Right hindlimb (tissue), 1 donor: ENCODE measurements around the gene CYLD.

Experiments
- DNase-seq: peaks from one replicate; pipeline ENCODE4 v3.0.0-alpha.2; 2018

Gene CYLD

DNA sequence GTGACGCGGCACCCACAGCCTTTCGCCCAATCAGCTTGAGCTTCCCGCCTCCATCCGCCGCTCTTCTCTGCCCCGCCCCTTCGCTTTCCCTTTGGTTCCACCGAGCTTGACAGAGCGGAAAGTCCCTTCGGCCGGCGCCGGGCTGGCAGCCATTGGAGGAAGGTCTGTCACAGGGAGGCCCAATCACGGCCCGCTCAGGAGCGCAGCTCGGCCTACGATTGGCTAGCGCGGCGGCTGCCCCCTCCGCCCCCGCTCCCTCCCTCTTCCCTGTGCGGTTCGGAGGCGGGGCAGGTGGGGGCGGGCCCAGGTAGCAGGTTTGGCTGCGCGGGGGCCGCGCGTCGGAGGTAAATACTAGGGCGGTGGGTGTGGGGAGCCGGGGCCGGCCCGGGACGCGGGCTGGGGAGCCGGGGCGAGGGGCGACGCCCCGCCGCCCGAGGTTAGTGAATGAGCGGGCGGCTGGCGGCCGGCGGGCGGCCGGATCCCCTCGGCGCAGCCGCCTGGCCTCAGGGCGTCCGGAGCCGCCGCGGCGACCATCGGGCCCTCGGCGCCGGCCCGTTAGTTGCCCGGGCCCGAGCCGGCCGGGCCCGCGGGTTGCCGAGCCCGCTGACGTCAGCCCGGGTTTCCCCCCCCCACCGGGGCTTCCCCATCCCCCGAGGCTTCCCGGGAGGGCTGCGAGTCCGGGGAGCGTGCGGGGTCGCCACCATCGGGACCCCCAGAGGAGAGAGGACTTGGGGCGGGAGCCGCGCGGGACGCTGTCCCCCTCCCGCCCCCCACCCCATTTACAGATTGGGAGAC is at the start of gene CYLD:
CYLD (plus strand) TSS at position 306 of the 795 bp plus-strand sequence. CDS start 7,613 bp downstream, outside the sequence.
- peak; percentile 100 for DNase-seq

DNA sequence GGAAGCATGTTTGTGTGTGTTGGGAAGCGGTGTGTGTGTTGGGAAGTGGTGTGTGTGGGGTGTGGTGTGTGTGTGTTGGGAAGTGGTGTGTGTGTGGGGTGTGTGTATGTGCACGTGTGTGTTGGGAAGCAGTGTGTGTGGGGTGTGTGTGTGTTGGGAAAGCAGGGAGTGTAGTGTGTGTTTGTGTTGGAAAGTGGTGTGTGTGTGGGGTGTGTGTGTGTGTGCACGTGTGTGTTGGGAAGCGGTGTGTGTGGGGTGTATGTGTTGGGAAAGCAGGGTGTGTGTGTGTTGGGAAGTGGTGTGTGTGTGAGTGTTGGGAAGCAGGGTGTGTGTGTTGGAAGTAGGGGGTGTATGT is 49.3 kb upstream of the CYLD start:
- no peak for DNase-seq

DNA sequence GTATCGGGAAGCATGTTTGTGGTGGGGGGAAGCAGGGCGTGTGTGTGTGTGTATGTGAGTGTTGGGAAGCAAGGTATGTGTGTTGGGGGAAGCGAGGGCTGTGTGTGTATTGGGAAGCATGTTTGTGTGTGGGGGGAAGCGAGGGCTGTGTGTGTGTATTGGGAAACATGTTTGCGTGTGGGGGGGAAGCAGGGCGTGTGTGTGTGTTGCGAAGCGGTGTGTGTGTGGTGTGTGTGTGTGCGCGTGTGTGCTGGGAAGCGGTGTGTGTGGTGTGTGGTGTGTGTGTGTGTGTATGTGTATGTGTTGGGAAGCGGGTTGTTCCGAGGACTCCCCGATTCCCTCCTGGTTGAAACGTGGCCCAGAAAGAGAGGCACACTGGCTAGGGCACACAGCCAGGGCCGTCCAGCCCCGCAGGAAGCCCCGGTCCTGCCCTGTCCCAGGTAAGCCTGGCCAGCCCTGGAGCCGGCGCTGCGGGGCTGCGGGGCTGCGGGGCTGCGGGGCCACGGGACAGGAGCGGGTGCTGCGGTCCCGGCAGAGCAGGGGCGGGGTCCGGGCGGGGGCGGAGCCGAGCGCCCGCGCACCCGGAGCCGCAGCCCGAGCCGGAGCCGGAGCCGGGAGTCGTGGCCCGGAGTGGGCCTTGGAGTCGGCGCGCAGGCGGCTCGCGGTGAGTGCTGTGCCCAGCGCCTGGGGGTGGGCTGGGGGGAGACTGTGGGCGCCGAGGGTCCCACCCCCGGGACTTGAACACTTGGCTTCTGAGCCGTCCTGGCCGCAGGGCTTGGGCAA is 48.7 kb upstream of the CYLD start, which contains the start of gene NOD2:
NOD2 (plus strand) TSS at position 608 of the 783 bp plus-strand sequence. CDS start 5,890 bp downstream, outside the sequence.
- peak; percentile 34 for DNase-seq

DNA sequence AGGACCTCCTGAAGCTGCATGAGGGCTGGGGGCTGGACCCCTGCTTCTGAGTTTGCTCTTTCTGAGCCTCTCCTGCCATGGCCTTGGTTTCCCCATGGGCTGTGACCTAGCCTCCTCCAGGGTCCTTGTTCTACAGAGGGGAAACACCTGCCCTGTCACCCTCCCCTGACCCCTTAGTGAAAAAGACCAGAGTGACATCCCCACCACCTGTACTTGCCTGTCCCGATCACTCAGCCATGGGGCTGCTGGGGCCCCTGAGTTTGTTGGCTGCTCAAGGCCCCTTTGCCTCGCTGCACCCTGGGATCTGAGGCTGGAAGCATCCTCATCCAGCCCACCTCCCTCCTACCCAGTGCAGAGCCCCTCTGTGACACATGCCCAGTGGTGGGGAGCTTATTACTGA is 47.7 kb upstream of the CYLD start:
- no peak for DNase-seq

DNA sequence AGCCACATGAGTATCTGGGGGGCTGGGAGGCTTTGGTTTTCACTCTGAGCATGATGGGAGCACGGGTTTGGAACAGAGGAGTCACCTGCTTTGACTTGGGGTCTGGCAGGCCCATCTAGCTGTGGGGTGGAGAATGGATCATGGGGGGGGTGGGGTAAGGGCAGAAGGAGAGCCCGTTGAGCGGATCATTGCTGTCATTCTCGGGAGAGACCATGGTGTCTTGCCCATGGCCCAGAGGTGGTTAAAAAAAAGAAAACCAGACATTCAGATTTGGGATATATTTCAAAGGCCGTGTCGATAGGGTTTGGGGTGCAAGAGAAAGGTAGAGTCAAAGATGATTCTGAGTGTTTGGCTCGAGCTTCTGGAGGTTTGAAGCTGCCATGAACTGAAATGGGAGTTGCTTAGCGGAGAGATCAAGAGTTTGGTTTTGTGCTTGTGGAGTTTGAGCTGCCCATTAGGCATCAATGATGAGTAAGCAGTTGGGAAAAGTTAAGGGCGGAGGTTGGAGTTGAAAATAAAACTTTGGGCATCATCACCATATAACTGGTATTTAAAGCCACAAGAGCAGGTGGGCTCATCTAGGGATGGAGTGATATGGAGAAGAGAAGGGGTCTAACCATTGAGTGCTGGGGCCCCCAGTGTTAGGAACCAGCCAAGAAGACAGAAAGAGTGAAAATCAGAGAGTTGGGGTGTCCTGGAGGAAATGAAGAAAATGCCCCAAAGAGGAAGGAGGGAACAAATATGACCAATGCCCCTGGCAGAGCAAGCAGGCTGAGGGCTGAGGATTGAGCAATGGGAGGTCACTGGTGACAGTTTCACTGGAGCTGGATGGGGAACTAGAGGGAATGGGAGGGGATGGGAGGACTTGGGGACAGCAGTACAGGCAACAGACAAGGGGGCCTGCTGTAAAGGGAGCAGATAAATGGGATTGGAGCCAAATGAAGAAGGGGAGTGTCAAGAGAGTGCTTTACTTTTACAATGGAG is 46.6 kb upstream of the CYLD start:
- DNase-seq: no peak

DNA sequence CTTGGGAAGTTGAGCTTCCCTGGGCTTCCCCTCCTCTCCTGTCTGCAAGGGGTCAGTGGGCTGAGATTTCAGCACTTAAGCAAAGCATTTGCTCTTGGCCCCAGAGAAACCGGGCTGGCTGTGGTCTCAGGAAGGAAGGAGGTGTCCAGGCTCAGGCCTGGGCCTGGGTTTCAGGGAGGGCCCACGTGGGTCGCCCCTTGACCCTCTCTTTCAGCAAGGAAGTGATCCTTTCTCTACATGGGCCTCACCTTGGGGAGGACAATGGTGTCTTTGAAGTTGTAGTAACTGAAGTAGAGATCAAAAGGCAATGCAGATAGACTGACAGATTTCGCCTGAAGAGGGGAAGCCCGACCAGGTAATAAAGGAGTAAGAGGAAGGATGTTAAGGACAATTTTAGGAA is 45.8 kb upstream of the CYLD start:
- DNase-seq: no peak

DNA sequence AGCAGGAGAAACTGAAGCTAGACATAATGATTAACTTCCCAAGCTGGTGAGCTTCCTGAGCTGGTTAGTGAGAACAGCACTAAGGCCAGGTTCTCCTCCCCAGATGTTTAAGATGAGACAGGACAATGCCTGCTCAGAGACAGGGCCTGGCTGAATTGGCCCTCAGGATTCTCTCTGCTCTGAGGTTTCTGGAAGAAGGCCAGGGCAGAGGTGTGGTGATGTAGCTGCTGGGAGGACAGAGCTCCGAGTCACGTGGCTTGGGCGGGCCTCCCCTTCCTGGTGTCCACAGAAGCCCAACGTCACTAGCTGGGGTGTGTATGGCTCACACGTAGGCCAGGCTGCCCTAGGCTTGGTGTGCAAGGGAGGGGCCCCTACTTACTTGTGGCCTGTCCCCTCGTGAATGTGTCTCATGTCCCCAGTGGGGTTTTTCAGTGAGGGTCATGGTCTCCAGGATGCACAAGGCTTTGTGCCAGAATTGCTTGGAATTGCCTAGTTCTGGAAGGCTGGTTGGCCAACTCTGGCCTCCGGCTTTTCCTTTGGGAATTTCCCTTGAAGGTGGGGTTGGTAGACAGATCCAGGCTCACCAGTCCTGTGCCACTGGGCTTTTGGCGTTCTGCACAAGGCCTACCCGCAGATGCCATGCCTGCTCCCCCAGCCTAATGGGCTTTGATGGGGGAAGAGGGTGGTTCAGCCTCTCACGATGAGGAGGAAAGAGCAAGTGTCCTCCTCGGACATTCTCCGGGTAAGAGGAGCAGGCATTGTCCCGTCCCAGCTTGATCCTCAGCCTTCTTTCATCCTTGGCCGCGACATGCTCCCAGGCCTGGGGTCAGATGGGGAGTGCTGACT is 45.1 kb upstream of the CYLD start:
- peak; percentile 63 for DNase-seq

DNA sequence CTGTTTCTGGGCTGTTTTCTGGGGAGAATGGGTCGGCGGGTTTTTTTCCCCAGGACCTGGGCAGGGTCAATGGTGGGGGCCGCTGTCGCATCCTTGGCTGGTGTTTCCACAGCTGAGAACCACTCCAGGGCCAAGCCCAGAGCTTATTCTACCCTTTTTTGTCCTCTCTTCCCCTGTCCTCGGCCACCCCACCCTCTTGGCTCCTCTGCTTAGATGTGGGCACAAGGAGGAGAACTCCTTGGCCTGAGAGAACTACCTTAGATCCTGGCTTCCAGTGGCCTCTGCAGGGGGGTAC is 44.5 kb upstream of the CYLD start:
- DNase-seq: no peak

DNA sequence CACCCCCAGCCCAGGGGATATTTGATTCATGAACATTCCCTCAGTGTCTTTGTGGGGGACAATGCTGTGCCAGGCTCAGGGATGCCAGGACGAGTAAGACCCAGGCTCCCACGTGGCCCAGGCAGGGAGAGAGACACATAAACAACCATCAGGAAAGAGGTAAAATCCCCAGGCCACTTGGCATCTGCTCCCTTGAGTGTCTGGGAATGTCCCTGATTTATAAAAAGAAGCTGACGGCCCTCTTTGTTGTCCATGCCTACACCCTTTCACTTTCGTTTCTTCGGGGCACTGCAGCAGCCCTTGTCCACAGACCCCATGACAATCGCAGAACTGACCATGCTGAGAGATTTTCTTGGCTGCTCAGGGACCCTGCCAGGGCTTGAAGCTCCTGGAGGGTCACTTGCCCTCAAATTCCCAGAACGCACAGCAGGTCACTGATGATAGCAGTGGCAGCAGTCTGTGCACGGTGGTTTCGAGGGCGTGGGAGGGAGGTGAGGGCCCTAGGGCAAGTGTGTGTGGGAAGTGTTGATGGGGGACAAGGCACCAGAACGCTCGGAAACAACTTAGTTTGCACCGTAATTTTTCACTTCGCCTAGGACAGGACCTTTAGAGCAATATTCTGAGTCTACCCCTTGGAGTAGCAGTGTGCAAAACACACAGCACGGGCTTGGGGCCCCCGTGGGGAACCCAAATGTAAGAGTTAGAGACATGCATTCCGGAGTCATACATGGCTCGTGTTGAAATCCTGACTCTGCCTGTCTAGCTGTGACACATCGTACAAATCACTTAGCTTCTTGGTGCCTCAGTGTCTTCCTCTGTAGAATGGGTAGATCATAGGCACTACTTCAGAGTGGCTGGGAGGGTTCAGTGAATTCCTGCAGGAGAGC is 43.8 kb upstream of the CYLD start:
- DNase-seq: no peak

DNA sequence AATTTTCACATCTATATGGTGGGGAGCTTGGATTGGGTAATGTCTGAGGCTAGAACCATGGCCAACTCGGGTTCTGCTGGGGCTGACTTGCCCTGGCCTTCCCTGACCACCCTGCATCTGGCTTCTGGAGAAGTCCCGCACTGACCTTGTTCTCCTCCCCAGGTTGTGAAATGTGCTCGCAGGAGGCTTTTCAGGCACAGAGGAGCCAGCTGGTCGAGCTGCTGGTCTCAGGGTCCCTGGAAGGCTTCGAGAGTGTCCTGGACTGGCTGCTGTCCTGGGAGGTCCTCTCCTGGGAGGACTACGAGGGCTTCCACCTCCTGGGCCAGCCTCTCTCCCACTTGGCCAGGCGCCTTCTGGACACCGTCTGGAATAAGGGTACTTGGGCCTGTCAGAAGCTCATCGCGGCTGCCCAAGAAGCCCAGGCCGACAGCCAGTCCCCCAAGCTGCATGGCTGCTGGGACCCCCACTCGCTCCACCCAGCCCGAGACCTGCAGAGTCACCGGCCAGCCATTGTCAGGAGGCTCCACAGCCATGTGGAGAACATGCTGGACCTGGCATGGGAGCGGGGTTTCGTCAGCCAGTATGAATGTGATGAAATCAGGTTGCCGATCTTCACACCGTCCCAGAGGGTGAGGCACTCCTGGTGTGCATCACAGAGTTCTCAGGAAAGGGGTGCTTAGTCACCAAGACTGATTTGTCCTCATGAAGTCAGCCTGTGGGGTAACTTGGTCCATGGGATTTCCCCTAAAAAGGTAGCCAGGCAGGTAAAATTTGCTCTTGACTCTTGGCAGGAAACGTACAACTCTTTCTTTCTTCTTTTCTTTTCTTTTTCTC is 42.3 kb upstream of the CYLD start:
- DNase-seq: no peak

DNA sequence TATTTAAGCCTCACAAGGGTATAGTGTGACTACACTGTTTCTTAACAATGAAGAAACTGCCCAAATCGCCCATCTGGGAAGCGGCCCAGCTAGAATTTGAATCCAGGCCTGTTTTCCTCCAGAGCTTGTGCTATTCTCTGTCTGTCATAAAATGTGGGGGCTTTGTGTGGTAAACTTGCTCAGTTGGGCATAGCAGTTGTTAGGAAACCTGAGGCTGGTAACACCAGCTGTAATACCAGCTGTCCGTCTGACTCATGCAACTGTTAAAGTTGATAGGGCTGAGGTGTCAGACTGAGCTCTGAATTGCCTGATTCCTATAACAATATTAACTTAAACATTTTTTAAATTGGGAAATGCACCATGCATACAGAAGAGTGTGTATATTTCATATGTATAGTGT is 39.2 kb upstream of the CYLD start:
- DNase-seq: peak; percentile 49

DNA sequence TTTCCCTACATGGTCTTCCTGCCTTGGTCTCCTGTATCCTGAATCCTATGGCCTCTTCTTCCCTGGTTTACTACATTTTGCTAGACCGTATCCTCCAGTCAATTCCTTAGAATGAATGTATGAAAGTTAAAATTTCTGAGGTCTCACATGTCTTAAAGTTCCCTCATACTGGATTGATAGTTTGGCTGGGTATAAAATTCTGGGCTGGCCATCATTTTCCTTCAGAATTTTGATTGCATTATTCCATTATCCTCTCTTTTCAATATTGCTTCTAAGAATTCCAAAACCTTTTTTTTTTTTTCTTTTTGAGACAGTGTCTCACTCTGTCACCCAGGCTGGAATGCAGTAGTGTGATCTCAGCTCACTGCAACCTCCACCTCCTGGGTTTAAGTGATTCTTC is 37.6 kb upstream of the CYLD start:
- no peak for DNase-seq

DNA sequence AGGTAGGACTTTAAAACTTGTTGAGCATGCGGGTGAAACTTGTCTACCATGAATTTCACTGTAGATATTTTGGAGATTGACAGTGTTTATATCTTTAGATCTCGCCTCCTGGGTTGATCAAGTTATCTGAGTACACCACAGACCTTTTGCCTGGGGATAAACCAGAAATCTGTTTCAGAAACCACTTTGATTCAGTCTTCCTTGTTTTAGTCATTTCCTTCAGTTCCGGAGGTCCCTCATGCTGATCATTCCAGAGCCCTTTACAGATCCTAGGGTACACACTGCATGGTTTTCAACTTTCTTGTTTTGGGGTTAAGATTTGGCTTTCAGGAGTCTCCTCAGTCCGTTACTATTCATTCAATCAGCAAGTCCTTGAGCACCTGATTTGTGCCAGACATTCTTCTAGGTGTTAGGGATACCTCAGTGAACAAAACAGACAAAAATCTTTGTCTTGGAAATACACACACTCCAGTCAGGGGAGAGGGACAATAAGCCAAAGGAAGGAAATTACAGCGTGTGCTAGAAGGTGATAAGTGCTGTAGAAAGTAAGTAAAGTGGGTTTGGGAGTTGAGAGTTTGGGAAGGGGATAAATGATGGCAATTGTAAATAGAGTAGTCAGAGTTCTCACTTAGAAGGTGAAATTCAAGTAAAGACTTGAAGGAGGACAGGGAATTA is 36.3 kb upstream of the CYLD start:
- no peak for DNase-seq

DNA sequence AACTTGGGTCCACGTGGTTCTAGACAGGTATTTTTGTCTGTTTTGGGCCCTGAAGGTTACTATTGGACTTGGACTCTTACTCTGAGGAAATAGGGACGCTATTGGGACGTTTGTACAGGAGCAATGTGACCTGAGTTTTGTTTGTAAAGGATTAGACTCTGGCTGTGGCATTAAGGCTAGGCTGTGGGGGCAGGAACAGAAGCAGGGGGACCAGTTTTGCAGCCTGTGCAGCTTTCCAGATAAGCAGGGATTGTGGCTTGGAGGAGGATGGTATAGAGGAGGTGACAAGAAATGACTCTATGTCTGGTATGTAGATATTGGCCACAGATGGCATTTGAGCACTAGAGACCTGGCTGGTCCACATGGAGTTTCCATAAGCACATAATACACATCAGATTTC is 35.6 kb upstream of the CYLD start:
- DNase-seq: no peak

DNA sequence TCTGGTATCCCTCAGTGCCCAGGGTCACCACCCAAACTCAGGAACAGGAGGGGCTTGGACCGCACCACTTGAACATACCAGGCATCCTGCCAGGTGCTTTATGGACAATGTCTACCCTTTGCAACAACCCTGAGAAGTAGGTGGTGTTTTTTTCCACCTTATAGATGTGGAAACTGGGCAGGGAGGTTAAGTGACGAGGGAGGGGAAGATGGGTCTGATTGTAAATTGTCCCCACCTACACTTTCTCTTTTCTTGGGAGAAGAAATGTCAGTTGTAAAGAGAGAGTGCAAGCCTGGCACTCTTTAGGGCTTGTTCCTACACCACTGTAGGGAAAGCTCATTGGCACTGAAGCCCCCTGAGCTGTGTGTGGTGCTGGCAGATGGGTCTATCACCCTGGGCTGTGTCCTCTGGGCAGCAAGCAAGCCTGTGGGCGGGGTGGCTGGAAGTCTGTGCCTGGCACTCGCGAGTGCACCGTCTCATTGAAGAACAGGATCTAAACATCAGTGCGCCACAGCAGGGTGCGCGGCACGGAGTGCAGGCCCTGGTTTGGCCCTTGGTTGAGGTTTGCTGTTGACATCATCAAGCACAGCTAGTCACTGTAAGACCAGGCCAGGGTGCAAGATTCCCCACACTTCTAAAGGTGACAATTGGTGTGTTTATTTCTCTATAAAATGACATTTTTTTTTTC is 33.4 kb upstream of the CYLD start:
- no peak for DNase-seq

DNA sequence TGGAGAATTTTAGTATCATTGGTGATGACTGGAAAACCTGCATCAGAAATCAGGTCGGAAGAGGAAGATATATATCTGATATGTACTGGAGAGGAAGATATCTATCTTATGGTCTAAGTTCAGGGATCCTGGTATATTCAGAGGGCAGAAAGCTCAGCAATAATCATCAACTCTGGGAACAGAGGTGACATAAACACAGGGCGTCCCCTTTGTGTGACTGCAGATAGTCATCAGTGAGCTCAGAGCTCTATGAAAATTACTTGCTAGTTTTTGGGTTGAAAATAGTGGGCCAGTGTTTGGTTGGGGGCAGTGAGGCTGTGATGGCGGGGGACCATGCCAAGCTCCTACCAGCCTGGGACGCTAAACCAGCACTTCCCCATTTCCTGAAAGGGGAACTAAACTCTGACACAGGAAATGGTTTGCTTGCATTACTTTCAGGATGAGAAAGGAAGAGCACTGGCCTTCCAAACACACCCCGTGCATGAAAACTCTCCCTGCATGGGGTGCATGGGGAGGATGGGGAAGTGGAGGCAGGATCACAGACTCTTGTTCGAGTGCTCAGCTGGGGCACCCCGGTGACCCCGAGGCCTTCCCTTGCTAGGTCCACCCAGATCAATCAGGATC is 32.7 kb upstream of the CYLD start:
- DNase-seq: no peak

DNA sequence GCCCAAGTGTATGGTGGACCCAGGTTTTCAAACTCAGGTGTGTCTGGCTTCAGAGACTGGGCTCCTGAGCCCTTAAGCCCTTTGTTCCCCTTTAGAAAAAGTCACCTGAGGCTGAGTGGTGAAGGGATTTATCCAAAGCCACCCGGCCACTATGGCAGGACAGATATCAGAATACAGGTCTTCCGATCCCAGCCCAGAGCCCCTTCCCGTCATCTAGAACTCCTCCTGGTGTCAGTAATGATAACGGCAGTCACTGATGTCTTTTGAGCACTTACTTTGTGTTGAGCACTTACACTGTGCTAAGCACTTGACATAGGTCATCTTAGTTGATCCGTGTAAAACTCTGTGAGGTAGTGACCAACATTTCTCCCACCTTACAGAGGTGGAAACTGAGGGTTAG is 31.9 kb upstream of the CYLD start:
- no peak for DNase-seq

DNA sequence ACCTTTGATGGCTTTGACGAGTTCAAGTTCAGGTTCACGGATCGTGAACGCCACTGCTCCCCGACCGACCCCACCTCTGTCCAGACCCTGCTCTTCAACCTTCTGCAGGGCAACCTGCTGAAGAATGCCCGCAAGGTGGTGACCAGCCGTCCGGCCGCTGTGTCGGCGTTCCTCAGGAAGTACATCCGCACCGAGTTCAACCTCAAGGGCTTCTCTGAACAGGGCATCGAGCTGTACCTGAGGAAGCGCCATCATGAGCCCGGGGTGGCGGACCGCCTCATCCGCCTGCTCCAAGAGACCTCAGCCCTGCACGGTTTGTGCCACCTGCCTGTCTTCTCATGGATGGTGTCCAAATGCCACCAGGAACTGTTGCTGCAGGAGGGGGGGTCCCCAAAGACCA is 30.8 kb upstream of the CYLD start:
- no peak for DNase-seq
